Muscle of leg (tissue), 16 donors: ENCODE data around the gene COQ8A. TPM values are rescaled to one million over a fixed set of nuclear protein-coding genes. Genes with fewer than 3 reads are reported as not detected.
A peak's percentile ranks its signal among the peaks of the same experiment; 100 is the strongest.

Experiments used
- DNase-seq: peaks from one replicate; pipeline ENCODE4 v3.0.0; 2013
- H3K27ac ChIP-seq: one replicate; pipeline ENCODE4 v1.5.1; 2013; ENCODE audit warnings: mild to moderate bottlenecking, low read length, control low read depth
- H3K27me3 ChIP-seq: one replicate; pipeline ENCODE4 v1.6.1; 2013; ENCODE audit warnings: low read length; ENCODE audit not compliant: control insufficient read depth, insufficient read depth
- H3K36me3 ChIP-seq: one replicate; pipeline ENCODE4 v1.6.1; 2013; ENCODE audit warnings: low read length; ENCODE audit not compliant: control insufficient read depth, insufficient read depth
- H3K4me1 ChIP-seq: one replicate; pipeline ENCODE4 v1.6.1; 2013; ENCODE audit warnings: low read length; ENCODE audit not compliant: control insufficient read depth, insufficient read depth
- H3K4me3 ChIP-seq: one replicate; pipeline ENCODE4 v1.5.1; 2013; ENCODE audit warnings: low read length, control low read depth
- H3K9me3 ChIP-seq: replicated peaks from 2 replicates; pipeline ENCODE4 v1.6.1; 2013; ENCODE audit warnings: low read depth, low read length; ENCODE audit not compliant: control insufficient read depth
- WGBS: methylation state at CpG from one replicate; pipeline ENCODE4 v1.1.5; 2013; ENCODE audit warnings: missing lambda C conversion rate; ENCODE audit not compliant: insufficient coverage; 5-methylcytosine and 5-hydroxymethylcytosine counted together
- long read RNA-seq, 11 donors: transcript quantifications; one replicate each; lab custom pipeline, GENCODE V29; 2026
- polyA plus RNA-seq, 8 donors: library from polyadenylated mRNA; unstranded; fragments of 120-200 nt; gene quantifications; one replicate each; pipeline versions ENCODE4 v1.2.1 to v1.2.3, GENCODE V29; 2013; ENCODE audit warnings: inconsistent platforms in 1 of 8, low replicate concordance in 1 of 8; ENCODE audit not compliant: insufficient read length in 8 of 8, insufficient read depth in 1 of 8
- total RNA-seq: library from RNA; stranded (reverse); fragments of 120-200 nt; gene quantifications from one replicate; pipeline ENCODE4 v1.2.4, GENCODE V29; 2013

The COQ8A gene
- total RNA-seq, result 58.8 TPM
- polyA plus RNA-seq, result 10 to 100 TPM; 32.7 to 62.0 (median 45.3) TPM
- long read RNA-seq, donor 1, partial matches to known transcripts, result 6 of 9 reads
- long read RNA-seq, donor 1, other reads (novel, unspliced or antisense), result 0 of 9 reads
- long read RNA-seq, donor 2, result 0 reads
- long read RNA-seq, donor 3, transcript COQ8A-201 (15 exons, 2,872 nt), result major isoform, 10 of 34 reads
- long read RNA-seq, donor 3, partial matches to known transcripts, result 22 of 34 reads
- long read RNA-seq, donor 3, other reads (novel, unspliced or antisense), result 0 of 34 reads
- long read RNA-seq, donor 4, partial matches to known transcripts, result 16 of 19 reads
- long read RNA-seq, donor 4, other reads (novel, unspliced or antisense), result 0 of 19 reads
- long read RNA-seq, donor 5, transcript COQ8A-201 (15 exons, 2,872 nt), result major isoform, 9 of 46 reads
- long read RNA-seq, donor 5, partial matches to known transcripts, result 36 of 46 reads
- long read RNA-seq, donor 5, other reads (novel, unspliced or antisense), result 0 of 46 reads
- long read RNA-seq, donor 6, transcript COQ8A-201 (15 exons, 2,872 nt), result major isoform, 7 of 50 reads
- long read RNA-seq, donor 6, partial matches to known transcripts, result 41 of 50 reads
- long read RNA-seq, donor 6, other reads (novel, unspliced or antisense), result 0 of 50 reads
- long read RNA-seq, donor 7, transcript COQ8A-201 (15 exons, 2,872 nt), result major isoform, 6 of 22 reads
- long read RNA-seq, donor 7, partial matches to known transcripts, result 16 of 22 reads
- long read RNA-seq, donor 7, other reads (novel, unspliced or antisense), result 0 of 22 reads
- long read RNA-seq, donor 8, partial matches to known transcripts, result 5 of 7 reads
- long read RNA-seq, donor 8, other reads (novel, unspliced or antisense), result 0 of 7 reads
- long read RNA-seq, donor 9, partial matches to known transcripts, result 0 of 1 reads
- long read RNA-seq, donor 9, other reads (novel, unspliced or antisense), result 0 of 1 reads
- long read RNA-seq, donor 10, partial matches to known transcripts, result 14 of 20 reads
- long read RNA-seq, donor 10, other reads (novel, unspliced or antisense), result 0 of 20 reads
- long read RNA-seq, donor 11, partial matches to known transcripts, result 11 of 14 reads
- long read RNA-seq, donor 11, other reads (novel, unspliced or antisense), result 0 of 14 reads

DNA sequence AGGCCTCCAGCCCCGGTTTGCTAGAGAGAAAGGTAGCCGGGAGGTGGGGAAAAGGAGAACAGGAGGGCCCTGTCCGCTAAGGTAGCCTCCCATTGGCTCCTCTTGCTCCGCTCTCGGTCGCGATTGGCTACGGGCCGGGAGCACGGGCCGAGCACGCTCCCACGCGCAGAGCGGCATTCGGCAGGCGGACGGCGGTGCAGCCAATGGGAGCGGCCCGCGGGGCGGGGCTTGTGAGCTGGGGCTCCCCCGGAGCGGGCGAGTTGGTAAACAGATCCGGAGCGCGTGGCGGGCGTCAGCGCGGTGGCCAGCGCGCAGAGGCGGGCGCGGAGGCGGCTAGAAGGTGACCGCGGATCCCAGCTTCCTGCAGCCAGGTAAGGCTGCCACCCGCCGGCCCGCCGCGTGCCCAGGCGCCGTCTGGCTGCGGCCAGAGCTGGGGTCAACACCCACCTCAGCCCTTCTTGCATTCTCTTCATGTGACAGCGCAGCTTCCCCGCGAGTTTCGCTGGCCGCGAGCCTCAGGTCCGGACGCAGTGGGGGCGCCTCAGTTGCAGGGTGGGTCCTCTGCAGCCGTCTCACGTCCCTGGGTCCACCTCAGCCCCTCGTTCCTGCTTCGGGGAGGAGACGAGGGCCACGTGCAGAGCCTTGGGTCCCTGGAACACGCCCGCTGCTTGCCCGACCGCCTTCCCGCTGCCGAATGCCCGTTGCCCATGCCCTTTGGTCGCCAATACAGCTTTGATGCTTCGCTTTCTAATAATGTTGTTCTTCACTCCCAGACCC, at the start of gene COQ8A:
Gene COQ8A, plus strand, starts transcription at position 266 of the 777 bp plus-strand sequence. CDS start 21,092 bp downstream, outside the sequence.
- H3K36me3 ChIP-seq, result no peaks in the 10 kb centered on the region
- DNase-seq, result peak; percentile 100
- no peaks in the 10 kb centered on the region for H3K27me3 ChIP-seq
- peaks cover 29% of the 10 kb centered on the region for H3K4me1 ChIP-seq
- peak within 1 kb of the TSS; percentile 86 for H3K4me3 ChIP-seq
- H3K27ac ChIP-seq, result peak within 1 kb of the TSS; percentile 99
- under 1% methylated on average over 72 of the region's 73 CpGs for WGBS
- peaks cover under 1% of the 10 kb centered on the region for H3K9me3 ChIP-seq

DNA sequence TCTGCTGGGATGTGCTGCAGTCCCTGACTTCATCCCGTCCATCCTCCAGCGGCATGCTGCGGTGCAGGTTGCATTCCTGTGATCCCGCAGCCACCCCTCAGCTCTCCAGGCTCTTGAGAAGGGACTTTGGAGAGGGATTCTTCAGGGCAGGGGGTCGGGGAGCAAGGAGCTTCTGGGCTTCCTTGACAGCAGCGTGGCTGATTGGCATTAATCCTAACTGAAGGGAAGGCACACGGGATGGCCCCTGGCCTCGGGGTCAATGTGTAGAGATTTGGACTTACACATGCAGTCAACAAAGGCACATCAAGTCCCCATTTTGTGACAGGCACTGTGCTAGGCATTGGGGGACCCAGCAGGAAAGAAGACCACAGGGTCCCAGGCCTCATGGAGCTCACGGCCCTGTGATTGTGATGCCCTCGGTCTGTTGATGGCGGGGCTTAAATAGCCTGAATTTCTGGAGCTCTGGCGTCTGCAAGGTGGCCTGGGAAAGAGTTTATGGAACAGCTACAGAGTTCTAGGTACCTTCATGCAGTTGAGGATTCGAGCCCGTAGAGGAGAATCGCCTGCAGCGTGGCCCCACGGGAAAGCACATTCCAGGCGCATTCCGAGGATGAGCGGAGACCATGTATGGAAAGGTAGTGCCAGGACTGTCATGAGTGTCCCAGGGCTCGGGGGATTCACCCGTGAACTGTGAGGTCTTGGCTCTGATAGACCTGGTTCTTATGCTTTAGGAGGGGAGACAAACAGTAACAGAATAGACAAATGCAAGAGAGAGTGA, 49.6 kb upstream of the COQ8A start:
- peaks cover 74% of the 10 kb centered on the region for H3K36me3 ChIP-seq
- peaks cover 23% of the 10 kb centered on the region for H3K4me1 ChIP-seq
- no peak overlapping the region for H3K27ac ChIP-seq
- 79% methylated on average over 18 of the region's 22 CpGs for WGBS
- H3K27me3 ChIP-seq, result no peaks in the 10 kb centered on the region
- H3K4me3 ChIP-seq, result no peak overlapping the region
- DNase-seq, result no peak
- H3K9me3 ChIP-seq, result no peaks in the 10 kb centered on the region

DNA sequence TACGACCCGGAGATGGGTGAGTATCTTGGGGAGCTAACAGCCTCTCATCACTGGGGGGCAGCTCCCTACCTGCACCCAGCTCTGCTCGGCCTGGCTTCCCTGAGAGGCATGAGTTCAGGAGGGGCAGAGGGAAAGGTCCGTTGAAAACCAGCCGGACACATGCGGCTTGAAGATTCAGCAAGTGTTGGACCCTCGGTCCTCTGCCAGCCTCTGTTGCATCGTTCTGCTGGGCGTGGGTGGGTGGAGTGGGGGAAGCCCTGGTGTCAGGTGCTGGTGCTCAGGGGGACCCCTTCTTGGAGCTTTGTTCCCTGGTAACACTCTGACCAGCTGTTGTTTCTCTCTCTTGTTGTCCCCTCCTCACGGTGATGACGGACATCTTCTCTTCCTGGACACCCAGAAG, 48.7 kb upstream of the COQ8A start:
- Histone ChIP-seq H3K27ac (no peak overlapping the region), H3K27me3 (no peaks in the 10 kb centered on the region), H3K4me1 (peaks cover 21% of the 10 kb centered on the region), H3K36me3 (peaks cover 76% of the 10 kb centered on the region), H3K4me3 (no peak overlapping the region), H3K9me3 (no peaks in the 10 kb centered on the region)
- no peak for DNase-seq
- 91% methylated on average over 6 of the region's 11 CpGs for WGBS

DNA sequence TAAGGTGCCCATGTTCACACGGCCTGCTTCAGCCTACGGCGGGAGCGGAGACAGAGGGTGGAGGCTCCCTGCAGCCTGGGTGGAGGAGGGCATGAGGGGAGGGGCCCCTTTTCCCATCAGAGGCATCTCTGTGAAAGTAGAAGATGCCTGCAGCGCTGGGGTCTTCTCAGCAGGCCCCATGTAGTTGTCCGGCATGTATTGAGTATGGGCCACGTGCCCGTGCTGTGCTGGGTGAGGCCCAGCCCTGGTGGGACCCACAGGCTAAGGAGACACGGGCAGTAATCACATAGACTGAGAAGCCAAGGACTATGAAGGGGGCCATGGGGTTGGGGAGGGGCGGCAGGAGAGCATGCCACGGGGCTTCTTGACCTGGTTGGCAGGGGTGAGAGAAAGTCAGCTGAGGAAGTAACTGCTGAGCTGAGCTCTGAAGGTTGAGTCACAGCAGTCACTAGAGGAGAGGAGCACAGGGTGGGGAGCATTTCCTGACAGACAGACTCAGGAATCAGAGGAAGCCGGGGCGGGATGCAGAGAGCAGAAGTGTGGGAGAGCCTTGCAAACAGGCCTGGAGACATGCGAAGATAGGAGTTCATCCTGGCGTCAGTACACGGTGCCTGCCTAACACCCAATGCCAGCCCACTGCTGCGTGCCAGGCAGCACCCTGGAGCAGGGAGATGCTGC, 48.1 kb upstream of the COQ8A start:
- Histone ChIP-seq H3K27ac (no peak overlapping the region), H3K36me3 (peaks cover 79% of the 10 kb centered on the region), H3K9me3 (no peaks in the 10 kb centered on the region), H3K4me3 (no peak overlapping the region), H3K4me1 (peaks cover 19% of the 10 kb centered on the region), H3K27me3 (no peaks in the 10 kb centered on the region)
- no peak for DNase-seq
- WGBS, result 79% methylated on average over 14 of the region's 17 CpGs

DNA sequence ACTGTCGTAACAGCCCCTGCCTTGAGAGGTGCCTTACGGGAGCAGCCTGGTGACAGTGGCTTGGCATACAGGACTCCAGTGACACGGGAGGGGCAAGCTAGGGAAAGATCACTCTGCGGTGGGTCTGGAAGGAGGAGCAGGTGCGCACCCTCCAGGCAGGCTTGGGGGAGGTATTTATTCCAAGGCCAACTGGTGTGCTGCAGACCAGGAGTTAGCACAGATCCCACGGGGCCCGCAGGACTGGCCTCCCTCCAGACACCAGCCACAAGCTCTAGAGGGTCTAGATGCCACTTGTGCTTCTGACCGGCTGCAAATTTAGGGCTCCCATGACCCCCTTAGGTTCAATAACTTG, 47.6 kb upstream of the COQ8A start:
- DNase-seq, result peak; percentile 37
- WGBS, result 59% methylated on average over 6 of the region's 8 CpGs
- Histone ChIP-seq H3K27me3 (no peaks in the 10 kb centered on the region), H3K4me1 (peaks cover 19% of the 10 kb centered on the region), H3K36me3 (peaks cover 76% of the 10 kb centered on the region), H3K4me3 (no peak overlapping the region), H3K9me3 (no peaks in the 10 kb centered on the region), H3K27ac (no peak overlapping the region)

DNA sequence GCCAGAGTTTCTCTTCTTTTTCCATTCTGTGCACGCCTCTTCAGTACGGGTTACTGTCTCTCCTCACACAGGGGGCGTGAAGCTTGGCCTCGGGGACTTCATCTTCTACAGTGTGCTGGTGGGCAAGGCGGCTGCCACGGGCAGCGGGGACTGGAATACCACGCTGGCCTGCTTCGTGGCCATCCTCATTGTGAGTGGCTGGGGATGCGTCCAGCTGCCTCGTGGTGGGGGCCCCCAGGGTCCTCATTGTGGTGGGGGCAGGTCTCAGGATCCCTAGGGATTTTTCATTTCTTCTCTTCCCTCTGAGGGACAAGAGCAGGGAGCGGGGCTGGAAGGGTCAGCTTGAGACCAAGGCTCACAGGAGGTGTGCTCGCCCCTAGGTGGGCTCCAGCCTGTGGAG, 46.2 kb upstream of the COQ8A start:
- no peak for DNase-seq
- WGBS, result 89% methylated on average over 5 of the region's 13 CpGs
- peaks cover 61% of the 10 kb centered on the region for H3K36me3 ChIP-seq

DNA sequence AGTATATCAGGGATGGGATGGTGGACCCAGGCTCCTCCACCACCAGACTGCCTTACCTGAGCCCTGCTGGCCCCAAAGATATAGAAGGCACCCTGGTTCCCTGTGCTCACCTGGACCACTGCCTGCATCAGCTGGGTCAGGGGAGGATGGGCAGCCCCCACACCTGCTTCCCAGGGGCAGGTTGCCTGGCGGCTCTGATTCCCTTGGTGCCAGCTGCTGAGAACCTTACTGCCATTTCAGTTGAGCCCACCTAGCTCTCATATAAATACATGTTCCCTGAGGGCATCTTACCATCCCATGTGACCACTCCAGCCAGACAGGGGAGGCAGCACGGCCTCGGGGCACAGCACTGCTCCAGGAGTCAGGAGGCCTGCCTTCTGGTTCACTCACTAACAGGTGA, 45.3 kb upstream of the COQ8A start:
- H3K36me3 ChIP-seq, result peaks cover 62% of the 10 kb centered on the region
- H3K4me3 ChIP-seq, result no peak overlapping the region
- no peaks in the 10 kb centered on the region for H3K9me3 ChIP-seq
- WGBS, result 85% methylated on average over 2 of the region's 3 CpGs
- H3K4me1 ChIP-seq, result peaks cover 19% of the 10 kb centered on the region
- DNase-seq, result no peak
- H3K27me3 ChIP-seq, result no peaks in the 10 kb centered on the region
- H3K27ac ChIP-seq, result no peak overlapping the region

More for the DNA sequence above, 46.2 kb upstream of the COQ8A start:
- Histone ChIP-seq H3K27me3 (no peaks in the 10 kb centered on the region), H3K9me3 (no peaks in the 10 kb centered on the region), H3K4me1 (peaks cover 19% of the 10 kb centered on the region), H3K27ac (no peak overlapping the region), H3K4me3 (no peak overlapping the region)

DNA sequence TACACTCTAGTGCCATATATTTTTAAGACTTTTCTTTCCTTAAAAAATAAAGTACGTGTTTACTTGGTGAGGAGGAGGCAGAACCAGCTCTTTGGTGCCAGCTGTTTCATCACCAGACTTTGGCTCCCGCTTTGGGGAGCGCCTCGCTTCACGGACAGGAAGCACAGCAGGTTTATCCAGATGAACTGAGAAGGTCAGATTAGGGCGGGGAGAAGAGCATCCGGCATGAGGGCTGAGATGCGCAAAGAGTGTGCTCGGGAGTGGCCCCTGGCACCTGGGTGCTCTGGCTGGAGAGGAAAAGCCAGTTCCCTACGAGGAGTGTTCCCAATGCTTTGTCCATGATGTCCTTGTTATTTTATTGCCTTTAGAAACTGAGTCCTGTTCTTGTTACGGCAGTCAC, 44.5 kb upstream of the COQ8A start:
- no peak for DNase-seq
- Histone ChIP-seq H3K9me3 (no peaks in the 10 kb centered on the region), H3K36me3 (peaks cover 63% of the 10 kb centered on the region), H3K27ac (no peak overlapping the region), H3K27me3 (no peaks in the 10 kb centered on the region), H3K4me1 (peaks cover 19% of the 10 kb centered on the region), H3K4me3 (no peak overlapping the region)
- WGBS, result 76% methylated on average over 10 of the region's 11 CpGs
